Panc1 (cell line): ENCODE results near the gene PEX12. TPM values are rescaled to one million over a fixed set of nuclear protein-coding genes. Genes with fewer than 3 reads are reported as not detected.
A peak's percentile ranks its signal among the peaks of the same experiment; 100 is the strongest.

ENCODE experiments used
- ATAC-seq: fragments of 200-7000 bp; cut with Tn5 transposase; 2 replicates; pipeline ENCODE4 v1.9.1; 2020; ENCODE audit warnings: mild to moderate bottlenecking, moderate library complexity
- BruUV-seq: library from RNA; stranded (reverse); fragments of 400-500 nt; replicated peaks from 2 replicates; lab custom pipeline; 2021; lab: Mats Ljungman, UMichigan
- CTCF ChIA-PET: fragments of 300-600 bp; sonication (Branson Sonifier 250); formaldehyde crosslinking; loops from one replicate; lab custom pipeline; 2022; ENCODE audit warnings: antibody characterized with exemption; lab: Charles Lee
- POLR2A ChIA-PET: fragments of 300-600 bp; sonication (Branson Sonifier 250); formaldehyde crosslinking; loops from one replicate; lab custom pipeline; 2022; ENCODE audit warnings: antibody characterized with exemption; lab: Charles Lee
- DNase-seq: peaks from one replicate; pipeline ENCODE4 v3.0.0-alpha.2; 2010; ENCODE audit warnings: low read depth, low spot score
- H3K27ac ChIP-seq: 2 replicates; pipeline ENCODE4 v1.5.1; 2011; ENCODE audit warnings: mild to moderate bottlenecking, low read length, inconsistent platforms
- H3K27me3 ChIP-seq: fragments of 200-500 bp; sonication (Bioruptor generic); 2 replicates; pipeline ENCODE4 v1.6.0; 2014; ENCODE audit warnings: low read length, inconsistent platforms; ENCODE audit not compliant: control insufficient read depth, insufficient read depth
- H3K36me3 ChIP-seq: fragments of 200-500 bp; sonication (Bioruptor generic); 2 replicates; pipeline ENCODE4 v1.5.1; 2014; ENCODE audit warnings: inconsistent platforms, mild to moderate bottlenecking, low read length, moderate library complexity; ENCODE audit not compliant: control insufficient read depth, insufficient read depth
- H3K4me1 ChIP-seq: 2 replicates; pipeline ENCODE4 v1.5.1; 2011; ENCODE audit warnings: inconsistent platforms, mild to moderate bottlenecking, low read length, moderate library complexity; ENCODE audit not compliant: control insufficient read depth, insufficient read depth
- H3K4me3 ChIP-seq, 2 experiments: 2 replicates each; pipeline ENCODE4 v1.5.1; 2011 to 2012; ENCODE audit warnings: low read depth in 2 of 2, low read length in 2 of 2, mild to moderate bottlenecking in 2 of 2, inconsistent platforms in 1 of 2, moderate library complexity in 1 of 2
- H3K9me3 ChIP-seq: fragments of 200-500 bp; sonication (Bioruptor generic); 2 replicates; pipeline ENCODE4 v1.5.1; 2014; ENCODE audit warnings: low read depth, mild to moderate bottlenecking, inconsistent platforms, low read length, moderate library complexity; ENCODE audit not compliant: control insufficient read depth, insufficient read depth
- CTCF ChIP-seq: fragments of 450-650 bp; IDR thresholded peaks from 2 replicates; pipeline ENCODE4 v1.5.1; 2017; ENCODE audit warnings: mild to moderate bottlenecking
- POLR2AphosphoS5 ChIP-seq: IDR thresholded peaks from 2 replicates; pipeline ENCODE4 v1.6.1; 2012; ENCODE audit warnings: mild to moderate bottlenecking, low read depth, low read length, moderate library complexity
- REST ChIP-seq, 2 experiments: IDR thresholded peaks; 2 replicates each; pipeline ENCODE4 v1.6.1; 2011 to 2012; ENCODE audit warnings: low read depth in 2 of 2, control low read depth in 1 of 2, low read length in 1 of 2, mild to moderate bottlenecking in 1 of 2, moderate library complexity in 1 of 2; ENCODE audit not compliant: insufficient read depth in 1 of 2
- SIN3A ChIP-seq: IDR thresholded peaks from 2 replicates; pipeline ENCODE4 v1.6.1; 2012; ENCODE audit warnings: low read depth, mild to moderate bottlenecking, low read length, moderate library complexity, borderline replicate concordance; ENCODE audit not compliant: insufficient read depth
- TCF7L2 ChIP-seq: IDR thresholded peaks from 2 replicates; pipeline ENCODE4 v1.6.1; 2011; ENCODE audit warnings: mild to moderate bottlenecking, low read depth, low read length, inconsistent platforms
- in situ Hi-C: cut with HindIII; loops from 2 replicates; pipeline ENCODE4 v1.10.0; 2016; ENCODE audit warnings: low sequenced_read_pairs, low pct_unique_long_range_greater_than_20kb
- intact Hi-C: fragments of 100-400 bp; cut with micrococcal nuclease; formaldehyde crosslinking; loops from one replicate; pipeline ENCODE4 v1.10.0; 2022; ENCODE audit not compliant: unreplicated experiment
- total RNA-seq: library from RNA; stranded (reverse); gene quantifications from one replicate; pipeline ENCODE4 v1.2.1, GENCODE V29; 2021; ENCODE audit not compliant: unreplicated experiment

PEX12 gene
- total RNA-seq, 1 experiment from 2014 or later, result 6.6 TPM

DNA sequence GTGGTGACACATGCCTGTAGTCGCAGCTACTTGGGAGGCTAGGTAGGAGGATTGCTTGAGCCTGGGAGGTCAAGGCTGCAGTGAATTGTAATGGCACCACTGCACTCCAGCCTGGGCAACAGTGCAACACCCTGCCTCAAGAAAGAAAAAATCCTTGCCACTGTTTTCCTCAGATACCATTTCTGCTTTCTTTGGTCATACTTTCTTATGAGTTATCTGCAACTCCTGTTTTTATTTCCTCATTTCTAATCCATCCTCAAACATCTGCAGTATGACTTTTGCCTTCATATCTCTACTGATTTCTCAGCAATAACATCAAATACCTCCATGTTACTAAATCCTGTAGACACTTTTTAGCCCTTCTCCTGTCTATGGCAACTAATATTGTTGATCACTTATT, 5.7 kb upstream of the PEX12 start:
- in situ Hi-C loops, result no loop called here
- ATAC-seq, result no peak
- Histone ChIP-seq H3K4me3 (no peak overlapping the region), H3K9me3 (no peaks in the 10 kb centered on the region), H3K27ac (no peak overlapping the region), H3K4me1 (peaks cover 9% of the 10 kb centered on the region), H3K36me3 (no peaks in the 10 kb centered on the region; the same call in 1 of the 2 replicates), H3K27me3 (no peaks in the 10 kb centered on the region)
- BruUV-seq, result no TSS peak
- CTCF ChIA-PET, result no interaction called here
- intact Hi-C loops, result no loop called here
- TF ChIP-seq SIN3A (no peak), TCF7L2 (no peak), REST (IDR thresholded peaks at IDR 0.05; ENCODE audit: insufficient read depth in 1 of 2, low read depth in 2 of 2, low read length in 1 of 2) (no peak)
- DNase-seq, result no peak
- POLR2A ChIA-PET, result no interaction called here

GRCh38 chr17:35578929-35579432, 610 bp upstream of the PEX12 start:
- intact Hi-C loops, result no loop called here
- in situ Hi-C loops, result no loop called here
- TF ChIP-seq SIN3A (no peak), TCF7L2 (no peak), POLR2AphosphoS5 (no peak), CTCF (no peak), REST (IDR thresholded peaks at IDR 0.05; ENCODE audit: insufficient read depth in 1 of 2, low read depth in 2 of 2, low read length in 1 of 2) (no peak)
- Histone ChIP-seq H3K4me1 (peaks cover 19% of the 10 kb centered on the region), H3K9me3 (no peaks in the 10 kb centered on the region), H3K36me3 (no peaks in the 10 kb centered on the region; the same call in 1 of the 2 replicates), H3K4me3 (peak overlapping the region; percentile 73 to 85), H3K27me3 (no peaks in the 10 kb centered on the region), H3K27ac (peak overlapping the region; percentile 87)
- ATAC-seq (no peak), DNase-seq (no peak)
- BruUV-seq, result TSS peak; percentile 67
- ChIA-PET CTCF (interaction anchor here (0.5 kb wide), 1 partner anchor 23 kb away, joined by 3 read pairs; no protein-coding TSS in a partner anchor), POLR2A (interaction anchor here (0.6 to 1.3 kb wide), 4 partner anchors 8 to 275 kb away, joined by 3 to 5 read pairs (median 4); partner anchors contain the start of gene AP2B1)
